NCI-H510A treated with DMSO at 0.1 percent for 48 hours (cell line): ENCODE data around the gene MTHFR.

Experiments
- DNase-seq: peaks from one replicate; lab custom pipeline; 2025; lab: John Stamatoyannopoulos, UW

Gene MTHFR

GRCh38 chr1:11796036-11796828 is 9.5 kb downstream of the MTHFR start:
- DNase-seq, result no peak

- no peak for DNase-seq
These were observed 10.4 kb downstream of the MTHFR start for GRCh38 chr1:11795238-11795890.

- no peak for DNase-seq
These were observed 11.1 kb downstream of the MTHFR start for GRCh38 chr1:11794446-11795237.

- DNase-seq, result no peak
These were observed 11.9 kb downstream of the MTHFR start for GRCh38 chr1:11793819-11794218.

GRCh38 chr1:11792106-11792505 is 13.7 kb downstream of the MTHFR start:
- no peak for DNase-seq

GRCh38 chr1:11790880-11791715 is 14.7 kb downstream of the MTHFR start:
- no peak for DNase-seq

- DNase-seq, result no peak
These were observed 15.5 kb downstream of the MTHFR start for GRCh38 chr1:11790101-11790879.

- no peak for DNase-seq
These were observed 16.4 kb downstream of the MTHFR start for GRCh38 chr1:11789126-11790067.

- DNase-seq, result no peak
These were observed 17.2 kb downstream of the MTHFR start for GRCh38 chr1:11788549-11789053.

- no peak for DNase-seq
These were observed 17.8 kb downstream of the MTHFR start for GRCh38 chr1:11787804-11788436.

- no peak for DNase-seq
These were observed 18.4 kb downstream of the MTHFR start for GRCh38 chr1:11787251-11787803.

- DNase-seq, result no peak
These were observed 19.6 kb downstream of the MTHFR start for GRCh38 chr1:11786168-11786567.

- DNase-seq, result peak; percentile 54
These were observed 20.6 kb downstream of the MTHFR start for GRCh38 chr1:11784993-11785769.

GRCh38 chr1:11784256-11784992 is 21.3 kb downstream of the MTHFR start:
- DNase-seq, result no peak

- DNase-seq, result no peak
These were observed 22.2 kb downstream of the MTHFR start for GRCh38 chr1:11783556-11783955.

- DNase-seq, result no peak
These were observed 23.5 kb downstream of the MTHFR start for GRCh38 chr1:11782127-11782708.

GRCh38 chr1:11781297-11781696 is 24.5 kb downstream of the MTHFR start:
- DNase-seq, result no peak
